Measurements from ENCODE around the gene CYLD. TPM values are rescaled to one million over a fixed set of nuclear protein-coding genes. Genes with fewer than 3 reads are reported as not detected.

CYLD gene
- total RNA-seq, 3 donors from 2014 or later: 40.6 to 62.9 (median 43.4) TPM

GRCh38 chr16:50844840-50845239 lies 103.0 kb downstream of the CYLD start:
- no peak for TF ChIP-seq POLR2A (IDR thresholded peaks at IDR 0.05)
- no peak for TF ChIP-seq CTCF (IDR thresholded peaks at IDR 0.05)
- no peak for TF ChIP-seq POLR2AphosphoS5 (IDR thresholded peaks at IDR 0.05)
- no peaks in the 10 kb centered on the region for H3K36me3 ChIP-seq
- no peak for DNase-seq (ENCODE audit: low spot score in 2 of 2)
- H3K9me3 ChIP-seq: no peaks in the 10 kb centered on the region
- no peak overlapping the region for H3K4me3 ChIP-seq
- H3K4me1 ChIP-seq: no peaks in the 10 kb centered on the region
- peaks cover 0 to 19% of the 10 kb centered on the region in 2 donors for H3K27me3 ChIP-seq
- H3K27ac ChIP-seq: no peak overlapping the region
- intact Hi-C loops (cut with DNase I; ENCODE audit: low total_unique reads): no loop called here

GRCh38 chr16:50845296-50845695 lies 103.4 kb downstream of the CYLD start:
- H3K36me3 ChIP-seq: no peaks in the 10 kb centered on the region
- peaks cover 0 to 14% of the 10 kb centered on the region in 2 donors for H3K27me3 ChIP-seq
- H3K4me3 ChIP-seq: no peak overlapping the region
- intact Hi-C loops (cut with DNase I; ENCODE audit: low total_unique reads): no loop called here
- no peak overlapping the region for H3K27ac ChIP-seq
- no peak for DNase-seq (ENCODE audit: low spot score in 2 of 2)
- no peaks in the 10 kb centered on the region for H3K4me1 ChIP-seq
- H3K9me3 ChIP-seq: no peaks in the 10 kb centered on the region
- TF ChIP-seq POLR2A (IDR thresholded peaks at IDR 0.05) (no peak), POLR2AphosphoS5 (IDR thresholded peaks at IDR 0.05) (no peak), CTCF (IDR thresholded peaks at IDR 0.05) (no peak)

GRCh38 chr16:50846511-50846910 lies 104.6 kb downstream of the CYLD start:
- Histone ChIP-seq H3K4me1 (no peaks in the 10 kb centered on the region), H3K27me3 (peaks cover 0 to 10% of the 10 kb centered on the region in 2 donors), H3K36me3 (no peaks in the 10 kb centered on the region), H3K4me3 (no peak overlapping the region), H3K27ac (no peak overlapping the region), H3K9me3 (no peaks in the 10 kb centered on the region)
- intact Hi-C loops (cut with DNase I; ENCODE audit: low total_unique reads): no loop called here
- TF ChIP-seq CTCF (IDR thresholded peaks at IDR 0.05) (no peak), POLR2AphosphoS5 (IDR thresholded peaks at IDR 0.05) (no peak), POLR2A (IDR thresholded peaks at IDR 0.05) (no peak)
- no peak for DNase-seq (ENCODE audit: low spot score in 2 of 2)

- Histone ChIP-seq H3K4me3 (no peak overlapping the region), H3K36me3 (no peaks in the 10 kb centered on the region), H3K27me3 (peaks cover 0 to 3% of the 10 kb centered on the region in 2 donors), H3K4me1 (no peaks in the 10 kb centered on the region), H3K9me3 (no peaks in the 10 kb centered on the region), H3K27ac (no peak overlapping the region)
- intact Hi-C loops (cut with DNase I; ENCODE audit: low total_unique reads): no loop called here
- no peak for DNase-seq (ENCODE audit: low spot score in 2 of 2)
- TF ChIP-seq CTCF (IDR thresholded peaks at IDR 0.05) (no peak), POLR2A (IDR thresholded peaks at IDR 0.05) (no peak), POLR2AphosphoS5 (IDR thresholded peaks at IDR 0.05) (no peak)
Observed at GRCh38 chr16:50847166-50847565, 105.3 kb downstream of the CYLD start.

- Histone ChIP-seq H3K4me1 (no peaks in the 10 kb centered on the region), H3K27ac (no peak overlapping the region), H3K4me3 (no peak overlapping the region), H3K27me3 (peaks cover 0 to 3% of the 10 kb centered on the region in 2 donors), H3K9me3 (no peaks in the 10 kb centered on the region), H3K36me3 (no peaks in the 10 kb centered on the region)
- DNase-seq (ENCODE audit: low spot score in 2 of 2): no peak
- intact Hi-C loops (cut with DNase I; ENCODE audit: low total_unique reads): no loop called here
- TF ChIP-seq POLR2AphosphoS5 (IDR thresholded peaks at IDR 0.05) (no peak), CTCF (IDR thresholded peaks at IDR 0.05) (no peak), POLR2A (IDR thresholded peaks at IDR 0.05) (no peak)
Observed at GRCh38 chr16:50848755-50849514, 107.0 kb downstream of the CYLD start.
